ENCODE data around the gene FAM204A. TPM values are rescaled to one million over a fixed set of nuclear protein-coding genes. Genes with fewer than 3 reads are reported as not detected.

The FAM204A gene
- total RNA-seq, 1 donor from 2014 or later = 12.5 TPM

DNA sequence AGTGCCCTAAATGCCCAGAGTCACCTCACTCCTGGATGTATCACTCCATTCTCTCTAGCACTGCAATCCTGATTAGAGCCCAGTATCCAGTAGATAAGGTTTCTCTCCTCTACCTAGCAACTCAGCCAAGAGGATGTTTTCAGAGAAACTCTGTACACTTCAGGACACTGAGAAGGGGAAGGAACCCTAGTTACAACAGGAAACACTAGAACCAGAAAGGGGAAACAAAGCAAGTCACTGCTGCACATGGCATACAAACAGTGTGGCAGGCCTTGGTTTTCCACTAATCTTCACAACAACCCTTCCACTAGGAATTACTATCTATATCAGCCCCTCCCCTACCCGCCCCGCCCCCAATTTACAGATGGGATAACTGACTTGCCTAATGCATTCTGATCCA lies 1.6 kb downstream of the FAM204A start:
- peak overlapping the region in 1 of 2 donors; percentile 77 for H3K4me3 ChIP-seq
- peaks cover 6 to 9% of the 10 kb centered on the region in 2 donors for H3K36me3 ChIP-seq
- no peaks in the 10 kb centered on the region for H3K27me3 ChIP-seq
- H3K4me1 ChIP-seq = peaks cover 0 to 11% of the 10 kb centered on the region in 2 donors
- no peaks in the 10 kb centered on the region for H3K9me3 ChIP-seq
- TF ChIP-seq, protein P1, sequence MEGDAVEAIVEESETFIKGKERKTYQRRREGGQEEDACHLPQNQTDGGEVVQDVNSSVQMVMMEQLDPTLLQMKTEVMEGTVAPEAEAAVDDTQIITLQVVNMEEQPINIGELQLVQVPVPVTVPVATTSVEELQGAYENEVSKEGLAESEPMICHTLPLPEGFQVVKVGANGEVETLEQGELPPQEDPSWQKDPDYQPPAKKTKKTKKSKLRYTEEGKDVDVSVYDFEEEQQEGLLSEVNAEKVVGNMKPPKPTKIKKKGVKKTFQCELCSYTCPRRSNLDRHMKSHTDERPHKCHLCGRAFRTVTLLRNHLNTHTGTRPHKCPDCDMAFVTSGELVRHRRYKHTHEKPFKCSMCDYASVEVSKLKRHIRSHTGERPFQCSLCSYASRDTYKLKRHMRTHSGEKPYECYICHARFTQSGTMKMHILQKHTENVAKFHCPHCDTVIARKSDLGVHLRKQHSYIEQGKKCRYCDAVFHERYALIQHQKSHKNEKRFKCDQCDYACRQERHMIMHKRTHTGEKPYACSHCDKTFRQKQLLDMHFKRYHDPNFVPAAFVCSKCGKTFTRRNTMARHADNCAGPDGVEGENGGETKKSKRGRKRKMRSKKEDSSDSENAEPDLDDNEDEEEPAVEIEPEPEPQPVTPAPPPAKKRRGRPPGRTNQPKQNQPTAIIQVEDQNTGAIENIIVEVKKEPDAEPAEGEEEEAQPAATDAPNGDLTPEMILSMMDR (IDR thresholded peaks at IDR 0.05) = no peak
- intact Hi-C loops (cut with DNase I) = loop anchor here (10.0 kb wide), 2 partner anchors 414 to 966 kb away; partner anchors contain the start of genes CACUL1 and PDZD8
- H3K27ac ChIP-seq = no peak overlapping the region
- no peak for DNase-seq (ENCODE audit: low spot score in 2 of 2)

GRCh38 chr10:118339111-118339510 lies 3.0 kb downstream of the FAM204A start:
- Histone ChIP-seq H3K4me1 (peaks cover 0 to 11% of the 10 kb centered on the region in 2 donors), H3K36me3 (peaks cover 16 to 23% of the 10 kb centered on the region in 2 donors), H3K4me3 (no peak overlapping the region), H3K27ac (no peak overlapping the region), H3K9me3 (no peaks in the 10 kb centered on the region), H3K27me3 (no peaks in the 10 kb centered on the region)
- TF ChIP-seq, protein P1 (IDR thresholded peaks at IDR 0.05) = no peak
- no peak for DNase-seq (ENCODE audit: low spot score in 2 of 2)
- intact Hi-C loops (cut with DNase I) = no loop called here

- intact Hi-C loops (cut with DNase I) = no loop called here
- Histone ChIP-seq H3K4me3 (no peak overlapping the region), H3K27ac (no peak overlapping the region), H3K4me1 (peaks cover 0 to 7% of the 10 kb centered on the region in 2 donors), H3K36me3 (peaks cover 20 to 32% of the 10 kb centered on the region in 2 donors), H3K27me3 (no peaks in the 10 kb centered on the region), H3K9me3 (no peaks in the 10 kb centered on the region)
- TF ChIP-seq, protein P1 (IDR thresholded peaks at IDR 0.05) = no peak
- DNase-seq (ENCODE audit: low spot score in 2 of 2) = no peak
Measured at GRCh38 chr10:118337356-118337755, 4.8 kb downstream of the FAM204A start.

DNA sequence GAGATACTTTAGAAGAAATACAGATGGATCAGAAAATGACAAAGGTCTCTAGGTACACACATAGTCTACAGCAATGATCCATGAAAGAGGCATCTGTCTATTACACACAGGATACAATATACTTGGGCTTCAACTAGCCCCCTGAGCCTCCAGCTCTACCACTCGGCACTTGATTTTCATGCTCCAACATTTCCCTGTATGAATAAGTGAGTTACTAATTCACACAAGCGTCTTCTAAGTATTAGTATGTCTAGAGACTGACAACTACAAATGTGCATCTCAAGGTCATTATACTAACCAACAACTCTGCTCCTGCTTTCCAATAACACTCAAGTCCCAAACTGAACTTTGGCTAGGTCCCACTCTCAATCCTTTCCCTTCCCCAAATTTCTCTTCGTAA lies 8.3 kb downstream of the FAM204A start:
- TF ChIP-seq, protein P1 (IDR thresholded peaks at IDR 0.05) = no peak
- Histone ChIP-seq H3K4me3 (no peak overlapping the region), H3K4me1 (no peaks in the 10 kb centered on the region), H3K27ac (no peak overlapping the region), H3K9me3 (no peaks in the 10 kb centered on the region), H3K27me3 (no peaks in the 10 kb centered on the region), H3K36me3 (peaks cover 42 to 55% of the 10 kb centered on the region in 2 donors)
- intact Hi-C loops (cut with DNase I) = no loop called here
- no peak for DNase-seq (ENCODE audit: low spot score in 2 of 2)

GRCh38 chr10:118332948-118333710 lies 9.0 kb downstream of the FAM204A start:
- H3K27ac ChIP-seq = no peak overlapping the region
- TF ChIP-seq, protein P1 (IDR thresholded peaks at IDR 0.05) = no peak
- DNase-seq (ENCODE audit: low spot score in 2 of 2) = no peak
- peaks cover 44 to 62% of the 10 kb centered on the region in 2 donors for H3K36me3 ChIP-seq
- H3K27me3 ChIP-seq = no peaks in the 10 kb centered on the region
- H3K9me3 ChIP-seq = no peaks in the 10 kb centered on the region
- no peaks in the 10 kb centered on the region for H3K4me1 ChIP-seq
- intact Hi-C loops (cut with DNase I) = no loop called here
- H3K4me3 ChIP-seq = no peak overlapping the region

Measured in ascending aorta (tissue), 2 donors.